Measurements from ENCODE around the gene MRPL9. TPM values are rescaled to one million over a fixed set of nuclear protein-coding genes. Genes with fewer than 3 reads are reported as not detected.

The MRPL9 gene
- total and polyA plus RNA-seq, 10 of the 15 experiments (the other 5 are each of a cell fraction or from before 2014, with no cell fraction given), result 35.7 to 161 (median 110) TPM

DNA sequence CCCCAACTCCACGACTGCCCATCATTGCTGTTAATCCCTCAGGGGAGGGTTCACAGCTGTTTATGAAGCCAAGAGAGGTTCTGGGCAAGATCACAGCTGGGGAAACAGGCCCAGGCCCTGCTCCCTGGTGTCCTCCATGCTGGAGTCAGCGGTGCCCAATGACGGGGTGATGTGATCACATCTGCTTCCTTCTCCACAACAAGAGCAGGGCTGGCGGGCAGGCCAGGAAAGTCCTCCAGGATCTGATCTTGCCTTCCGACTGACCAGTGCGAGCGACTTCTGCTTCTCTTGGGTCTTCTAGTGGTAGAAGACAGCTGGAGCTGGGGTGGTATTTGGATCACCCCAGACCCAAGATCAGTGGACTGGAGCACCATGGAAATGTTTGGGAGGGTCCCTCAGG lies 42.9 kb upstream of the MRPL9 start (continued):
- TF ChIP-seq MXI1 (IDR thresholded peaks at IDR 0.05; ENCODE audit: low read depth, low read length), result no peak

DNA sequence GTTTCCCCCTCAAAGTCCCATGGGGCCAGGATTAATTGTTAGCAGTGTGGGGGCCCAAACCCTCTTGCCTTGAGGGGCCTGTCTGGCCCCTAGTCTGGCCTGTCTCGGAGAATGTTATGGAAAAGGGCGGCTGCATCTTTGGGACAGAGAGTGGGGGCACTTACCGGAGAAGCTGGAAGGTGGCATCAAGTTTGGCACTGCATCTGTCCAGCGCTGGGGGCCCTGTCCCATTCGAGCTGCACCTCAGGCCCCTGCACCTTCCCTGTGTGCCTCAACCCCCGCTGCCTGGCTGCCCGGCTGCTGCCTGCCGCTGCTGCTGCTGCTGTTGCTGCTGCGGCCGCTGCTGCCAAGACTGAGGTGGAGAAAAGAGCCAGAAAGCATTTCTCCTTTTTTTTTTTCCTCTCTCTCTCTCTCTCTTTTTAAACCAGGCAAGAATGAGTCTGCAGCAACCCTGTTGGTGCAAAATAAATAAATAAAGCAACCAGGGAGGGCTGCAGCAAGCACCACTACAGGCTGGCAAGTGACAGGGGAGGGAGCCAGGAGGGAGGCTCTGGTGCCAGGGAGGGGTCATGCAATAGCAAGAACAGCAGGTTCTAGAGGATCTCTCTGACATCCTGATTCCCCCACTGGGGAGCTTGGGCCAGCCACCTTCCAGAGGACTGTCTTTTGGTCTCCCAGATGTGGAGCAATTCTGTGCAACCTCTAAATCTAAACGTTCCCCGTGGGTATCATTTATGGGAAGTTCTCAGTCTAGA lies 41.9 kb upstream of the MRPL9 start, which contains the start of gene LINGO4:
Gene LINGO4, minus strand, starts transcription at position 354 of the 755 bp plus-strand sequence. CDS start 2,715 bp downstream, outside the sequence.
- POLR2A ChIA-PET, result no interaction called here
- CTCF ChIA-PET, result no interaction called here

More for the DNA sequence above, 41.9 kb upstream of the MRPL9 start, which contains the start of gene LINGO4:
- Histone ChIP-seq H3K36me3 (ENCODE audit: control insufficient read depth in 2 of 2, insufficient read depth in 2 of 2, low read length in 1 of 2) (no peaks in the 10 kb centered on the region), H3K27ac (ENCODE audit: control insufficient read depth, insufficient read depth) (no peak within 1 kb of the TSS), H3K27me3 (replicated peaks in 1 of 2; ENCODE audit: control insufficient read depth in 2 of 2, insufficient read depth in 2 of 2, low read length in 1 of 2) (peaks cover 0 to 5% of the 10 kb centered on the region in 2 experiments; a peak in 3 of 4 replicates), H3K79me2 (ENCODE audit: control insufficient read depth, insufficient read depth, low read length) (no peaks in the 10 kb centered on the region), H3K9ac (ENCODE audit: control insufficient read depth, insufficient read depth, low read length) (no peak within 1 kb of the TSS), H3K4me1 (ENCODE audit: control insufficient read depth, insufficient read depth, low read length) (peaks cover 6% of the 10 kb centered on the region; the same call in 1 of the 2 replicates), H3K4me3 (no peak within 1 kb of the TSS), H2AFZ (ENCODE audit: control insufficient read depth, low read depth, low read length) (no peak within 1 kb of the TSS), H4K20me1 (ENCODE audit: control insufficient read depth, insufficient read depth) (no peaks in the 10 kb centered on the region), H3K9me3 (replicated peaks; ENCODE audit: control insufficient read depth, insufficient read depth, low read length) (no peaks in the 10 kb centered on the region), H3K4me2 (ENCODE audit: control insufficient read depth, insufficient read depth) (no peak within 1 kb of the TSS)
- DNase-seq (ENCODE audit: low read depth, low spot score) (no peak), FAIRE-seq (no peak), ATAC-seq (no peak)
- 37% methylated on average over 12 of the region's 12 CpGs for WGBS (ENCODE audit: insufficient coverage, insufficient replicate concordance, low lambda C conversion rate, missing lambda C conversion rate)
- TF ChIP-seq ZNF24 (IDR thresholded peaks at IDR 0.05) (no peak), RELA (IDR thresholded peaks at IDR 0.05; ENCODE audit: borderline replicate concordance, partially characterized antibody) (no peak), SMAD1 (IDR thresholded peaks at IDR 0.05; ENCODE audit: low read depth, partially characterized antibody) (no peak), NFXL1 (IDR thresholded peaks at IDR 0.05; ENCODE audit: borderline replicate concordance) (no peak), RCOR1 (conservative IDR thresholded peaks at IDR 0.05; ENCODE audit: low read depth, low read length) (no peak), CREM (IDR thresholded peaks at IDR 0.05; ENCODE audit: low read depth) (no peak)
- TF ChIP-seq, protein P1, sequence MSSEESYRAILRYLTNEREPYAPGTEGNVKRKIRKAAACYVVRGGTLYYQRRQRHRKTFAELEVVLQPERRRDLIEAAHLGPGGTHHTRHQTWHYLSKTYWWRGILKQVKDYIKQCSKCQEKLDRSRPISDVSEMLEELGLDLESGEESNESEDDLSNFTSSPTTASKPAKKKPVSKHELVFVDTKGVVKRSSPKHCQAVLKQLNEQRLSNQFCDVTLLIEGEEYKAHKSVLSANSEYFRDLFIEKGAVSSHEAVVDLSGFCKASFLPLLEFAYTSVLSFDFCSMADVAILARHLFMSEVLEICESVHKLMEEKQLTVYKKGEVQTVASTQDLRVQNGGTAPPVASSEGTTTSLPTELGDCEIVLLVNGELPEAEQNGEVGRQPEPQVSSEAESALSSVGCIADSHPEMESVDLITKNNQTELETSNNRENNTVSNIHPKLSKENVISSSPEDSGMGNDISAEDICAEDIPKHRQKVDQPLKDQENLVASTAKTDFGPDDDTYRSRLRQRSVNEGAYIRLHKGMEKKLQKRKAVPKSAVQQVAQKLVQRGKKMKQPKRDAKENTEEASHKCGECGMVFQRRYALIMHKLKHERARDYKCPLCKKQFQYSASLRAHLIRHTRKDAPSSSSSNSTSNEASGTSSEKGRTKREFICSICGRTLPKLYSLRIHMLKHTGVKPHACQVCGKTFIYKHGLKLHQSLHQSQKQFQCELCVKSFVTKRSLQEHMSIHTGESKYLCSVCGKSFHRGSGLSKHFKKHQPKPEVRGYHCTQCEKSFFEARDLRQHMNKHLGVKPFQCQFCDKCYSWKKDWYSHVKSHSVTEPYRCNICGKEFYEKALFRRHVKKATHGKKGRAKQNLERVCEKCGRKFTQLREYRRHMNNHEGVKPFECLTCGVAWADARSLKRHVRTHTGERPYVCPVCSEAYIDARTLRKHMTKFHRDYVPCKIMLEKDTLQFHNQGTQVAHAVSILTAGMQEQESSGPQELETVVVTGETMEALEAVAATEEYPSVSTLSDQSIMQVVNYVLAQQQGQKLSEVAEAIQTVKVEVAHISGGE (CRISPR knock-in tag; IDR thresholded peaks at IDR 0.05), result no peak
- BruUV-seq (replicated peaks), result no TSS peak
- in situ Hi-C loops (cut with MboI) (no loop called here), intact Hi-C loops (cut with micrococcal nuclease; ENCODE audit: unreplicated experiment) (no loop called here)
- ChIA-PET RAD21 (ENCODE audit: unreplicated experiment) (no interaction called here), SMC1A (ENCODE audit: uncharacterized antibody, unreplicated experiment) (no interaction called here)

All from GM12878 (cell line).